ENCODE results near the gene BEND7.

The BEND7 gene

DNA sequence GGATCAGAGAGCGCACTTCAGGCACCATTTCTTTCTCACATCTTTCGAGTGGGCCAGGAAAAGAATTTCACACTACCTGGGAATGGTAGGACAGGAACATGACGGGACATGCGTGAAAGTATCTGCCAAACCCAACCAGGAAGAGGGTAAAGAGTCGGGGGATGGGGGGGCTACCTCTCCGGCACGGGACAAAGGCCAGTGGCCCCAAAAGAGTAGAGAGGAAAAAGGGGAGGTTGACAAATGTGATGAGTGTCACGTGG lies 830 bp upstream of the BEND7 start:
- peak overlapping the region; percentile 74; the same call in 1 of the 2 replicates for H3K27ac ChIP-seq
- TF ChIP-seq, protein P1, sequence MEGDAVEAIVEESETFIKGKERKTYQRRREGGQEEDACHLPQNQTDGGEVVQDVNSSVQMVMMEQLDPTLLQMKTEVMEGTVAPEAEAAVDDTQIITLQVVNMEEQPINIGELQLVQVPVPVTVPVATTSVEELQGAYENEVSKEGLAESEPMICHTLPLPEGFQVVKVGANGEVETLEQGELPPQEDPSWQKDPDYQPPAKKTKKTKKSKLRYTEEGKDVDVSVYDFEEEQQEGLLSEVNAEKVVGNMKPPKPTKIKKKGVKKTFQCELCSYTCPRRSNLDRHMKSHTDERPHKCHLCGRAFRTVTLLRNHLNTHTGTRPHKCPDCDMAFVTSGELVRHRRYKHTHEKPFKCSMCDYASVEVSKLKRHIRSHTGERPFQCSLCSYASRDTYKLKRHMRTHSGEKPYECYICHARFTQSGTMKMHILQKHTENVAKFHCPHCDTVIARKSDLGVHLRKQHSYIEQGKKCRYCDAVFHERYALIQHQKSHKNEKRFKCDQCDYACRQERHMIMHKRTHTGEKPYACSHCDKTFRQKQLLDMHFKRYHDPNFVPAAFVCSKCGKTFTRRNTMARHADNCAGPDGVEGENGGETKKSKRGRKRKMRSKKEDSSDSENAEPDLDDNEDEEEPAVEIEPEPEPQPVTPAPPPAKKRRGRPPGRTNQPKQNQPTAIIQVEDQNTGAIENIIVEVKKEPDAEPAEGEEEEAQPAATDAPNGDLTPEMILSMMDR (conservative IDR thresholded peaks at IDR 0.05), result no peak

DNA sequence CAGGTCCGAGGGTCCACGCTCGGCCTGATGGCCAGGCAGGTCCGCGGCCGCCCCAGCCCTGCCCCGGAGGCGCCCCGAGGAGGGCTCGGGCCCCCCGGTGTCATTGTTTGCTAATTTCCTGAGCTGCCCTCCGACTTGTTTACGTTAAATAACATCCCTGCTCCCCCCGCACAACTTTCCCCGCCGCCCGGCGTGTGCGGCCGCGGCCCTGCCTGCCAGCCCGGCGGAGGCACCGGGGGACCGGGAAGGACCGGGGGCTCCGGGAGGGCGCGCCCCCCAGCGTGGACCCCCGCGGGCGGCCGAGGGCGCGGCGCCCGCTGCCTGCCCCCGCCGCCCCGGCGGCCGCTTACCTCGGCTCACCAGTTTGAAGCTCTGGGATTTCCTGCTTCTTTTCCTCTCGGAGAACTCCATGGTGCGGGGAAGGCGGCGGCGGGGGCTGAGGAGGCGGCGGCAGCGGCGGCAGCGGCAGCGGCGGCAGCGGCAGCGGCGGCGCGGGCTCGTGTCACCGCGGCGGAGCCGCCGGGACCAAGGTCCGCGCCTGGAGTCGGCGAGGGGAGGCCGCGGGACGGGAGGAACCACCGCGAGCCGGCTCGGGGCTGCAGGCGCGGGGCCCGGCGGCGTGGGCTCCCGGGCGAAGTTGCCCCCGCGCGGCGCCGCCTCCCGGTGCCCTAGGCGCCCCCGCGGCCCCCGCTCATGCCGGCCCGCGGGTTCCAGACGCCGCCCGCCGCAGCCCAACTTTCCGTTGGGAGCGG lies 515 bp downstream of the BEND7 start:
- peak overlapping the region; percentile 74; the same call in 1 of the 2 replicates for H3K27ac ChIP-seq
- TF ChIP-seq, protein P1 (conservative IDR thresholded peaks at IDR 0.05), result no peak

DNA sequence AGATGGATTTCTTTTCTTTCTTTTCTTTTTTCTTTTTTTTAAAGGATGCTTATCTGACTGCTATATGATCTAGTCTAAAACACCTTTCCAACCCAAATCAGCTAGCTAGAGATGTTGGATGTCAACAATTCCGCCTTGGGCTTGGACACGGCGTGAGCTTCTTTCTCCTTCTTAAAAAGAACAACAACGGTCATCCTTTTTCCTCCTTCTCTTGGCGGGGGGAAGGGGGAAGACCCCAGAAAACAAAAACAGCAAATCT lies 1.0 kb downstream of the BEND7 start:
- H3K27ac ChIP-seq, result peak overlapping the region; percentile 74; the same call in 1 of the 2 replicates
- TF ChIP-seq, protein P1 (conservative IDR thresholded peaks at IDR 0.05), result no peak

DNA sequence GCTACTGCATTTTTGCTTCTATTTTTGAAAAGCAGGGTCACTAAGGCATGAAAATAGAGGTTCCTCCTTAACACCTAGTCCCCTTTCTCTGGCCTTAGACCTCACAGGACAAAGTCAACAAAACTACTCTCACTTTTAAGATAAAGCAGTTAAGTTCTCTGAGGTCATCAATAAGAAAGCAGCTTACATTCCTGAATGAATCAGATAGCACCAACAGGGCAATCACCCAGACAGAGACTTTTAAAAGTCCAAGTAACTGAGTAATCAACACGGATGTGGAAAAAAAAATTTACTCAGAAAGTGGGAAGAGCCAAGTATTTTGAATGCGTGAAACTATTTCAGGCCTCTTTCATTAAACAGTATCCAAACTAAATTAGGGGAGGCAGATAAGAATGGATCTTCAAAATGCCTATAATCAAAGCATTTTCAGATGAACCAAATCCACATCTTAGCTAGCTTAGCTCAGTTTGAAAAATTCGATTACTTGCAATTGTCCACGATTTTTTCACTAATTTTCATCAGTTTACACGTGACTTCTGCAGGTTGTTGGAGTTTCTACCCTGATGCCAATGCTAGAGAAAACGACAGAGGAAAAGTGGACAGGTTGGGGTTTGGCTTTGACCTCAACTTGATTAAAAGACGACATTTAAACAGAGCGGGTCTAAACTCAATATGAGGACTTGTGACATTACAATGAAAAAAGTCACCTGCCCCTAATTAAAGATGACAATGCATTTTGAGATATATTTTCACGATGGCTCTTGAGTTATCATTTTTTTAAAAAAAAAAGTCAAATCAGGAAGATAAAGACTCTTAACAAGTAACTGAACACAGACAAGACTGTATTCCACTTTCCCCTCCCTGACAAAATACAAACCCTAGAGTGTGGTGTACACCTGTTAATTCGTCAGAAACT lies 1.6 kb downstream of the BEND7 start:
- H3K27ac ChIP-seq, result peak overlapping the region; percentile 74; the same call in 1 of the 2 replicates
- TF ChIP-seq, protein P1 (conservative IDR thresholded peaks at IDR 0.05), result no peak

DNA sequence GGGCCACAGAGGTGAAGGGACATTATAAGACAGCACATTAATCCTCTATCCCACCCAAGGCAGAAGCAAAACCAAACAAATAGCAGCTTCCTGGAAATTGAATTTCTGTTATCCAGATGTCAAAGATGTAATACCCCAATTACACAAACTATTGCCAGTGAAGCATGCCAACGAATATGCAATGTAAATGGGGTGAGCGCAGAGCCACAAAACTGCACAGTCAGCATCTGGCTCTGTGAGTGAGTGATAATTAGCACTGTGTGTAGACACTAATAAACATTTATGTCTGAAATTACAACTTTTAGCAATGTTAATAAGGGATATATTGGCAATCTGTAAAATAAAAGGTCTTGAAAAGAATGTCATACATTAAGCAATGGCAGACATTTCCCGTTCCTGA lies 3.2 kb downstream of the BEND7 start:
- no peak overlapping the region for H3K27ac ChIP-seq

DNA sequence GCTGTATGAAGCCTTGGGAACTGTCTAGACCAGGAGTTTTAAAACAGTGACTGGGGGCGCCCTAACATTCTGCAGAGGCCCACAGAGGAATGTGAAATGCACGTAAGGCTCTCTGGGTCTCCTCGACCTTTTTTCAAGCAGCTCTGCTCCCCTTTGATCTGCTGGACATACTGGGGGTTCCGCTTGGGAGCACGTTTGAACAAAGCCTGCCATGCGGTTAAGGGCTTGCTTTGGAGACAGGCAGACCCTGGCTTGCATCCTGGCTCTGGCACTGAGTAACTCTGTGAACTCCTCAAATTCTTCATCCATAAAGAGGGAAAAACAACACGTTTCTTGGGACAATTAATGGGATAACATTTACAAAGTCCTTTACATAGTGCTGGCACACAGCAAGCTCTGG lies 7.8 kb downstream of the BEND7 start:
- TF ChIP-seq, protein P1 (conservative IDR thresholded peaks at IDR 0.05), result no peak

More for the DNA sequence above, 3.2 kb downstream of the BEND7 start:
- TF ChIP-seq, protein P1 (conservative IDR thresholded peaks at IDR 0.05), result no peak

DNA sequence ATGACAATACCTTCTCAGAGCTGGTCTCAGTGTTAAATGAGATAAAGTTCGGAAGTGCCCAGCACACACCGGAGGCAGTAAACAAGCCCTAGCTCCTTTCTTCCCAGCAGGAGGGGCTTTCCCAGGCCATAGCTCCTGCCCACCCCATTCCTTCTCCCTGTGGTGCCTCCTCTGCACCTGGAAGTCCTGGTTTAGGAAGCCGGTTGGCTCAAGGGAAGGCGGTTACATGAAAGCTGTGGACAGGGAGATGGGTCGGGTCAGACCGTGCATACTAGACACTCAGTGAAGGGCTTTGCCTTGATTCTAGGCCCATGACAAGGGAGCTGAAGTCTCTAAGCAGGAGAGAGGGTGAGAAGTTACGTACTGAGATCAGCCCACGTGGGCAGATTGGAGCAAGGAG lies 8.6 kb downstream of the BEND7 start:
- H3K27ac ChIP-seq, result no peak overlapping the region
- TF ChIP-seq, protein P1 (conservative IDR thresholded peaks at IDR 0.05), result no peak

More for the DNA sequence above, 7.8 kb downstream of the BEND7 start:
- H3K27ac ChIP-seq, result no peak overlapping the region
